GM21619 (cell line): ENCODE data around the gene SKOR1.

ENCODE experiments used
- ATAC-seq: cut with Tn5 transposase; IDR thresholded peaks from one replicate; pipeline ENCODE4 v1.9.1; 2021; ENCODE audit not compliant: unreplicated experiment

Gene SKOR1

DNA sequence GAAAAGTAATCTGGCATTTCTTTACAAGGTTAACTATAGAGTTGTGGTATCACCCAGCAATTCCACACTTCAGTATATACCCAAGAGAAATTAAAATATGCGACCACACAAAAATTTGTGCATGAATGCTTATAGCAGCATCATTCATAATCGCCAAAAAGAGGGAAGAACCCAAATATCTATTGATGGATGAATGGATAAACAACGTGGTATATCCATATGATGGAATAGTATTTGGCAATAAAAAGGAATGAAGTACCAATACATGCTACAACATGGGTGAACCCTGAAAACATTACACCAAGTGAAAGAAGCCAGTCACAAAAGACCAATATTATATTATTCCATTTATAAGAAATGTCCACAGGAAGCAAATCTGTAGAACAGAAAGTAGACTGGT, 8.6 kb upstream of the SKOR1 start:
- ATAC-seq = no peak

DNA sequence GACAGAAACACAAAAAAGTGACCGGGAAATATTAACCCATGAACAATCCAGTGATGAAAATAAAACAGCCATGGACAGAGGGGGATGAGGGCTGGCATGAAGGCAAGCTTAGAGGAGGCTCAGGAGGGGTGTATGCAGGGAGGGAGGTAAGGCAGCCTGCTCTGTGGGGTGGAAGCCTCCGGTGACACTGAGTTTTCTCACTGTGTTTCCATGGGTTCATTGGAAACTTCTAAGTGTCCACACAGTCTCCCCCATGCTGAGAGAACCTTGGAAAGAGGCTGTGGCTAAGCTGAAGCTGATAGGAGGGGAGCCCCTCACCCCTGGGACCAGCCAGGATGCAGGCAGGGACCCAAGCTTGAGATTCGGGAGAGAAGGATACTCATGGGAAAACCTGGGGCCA, 6.8 kb upstream of the SKOR1 start:
- no peak for ATAC-seq

DNA sequence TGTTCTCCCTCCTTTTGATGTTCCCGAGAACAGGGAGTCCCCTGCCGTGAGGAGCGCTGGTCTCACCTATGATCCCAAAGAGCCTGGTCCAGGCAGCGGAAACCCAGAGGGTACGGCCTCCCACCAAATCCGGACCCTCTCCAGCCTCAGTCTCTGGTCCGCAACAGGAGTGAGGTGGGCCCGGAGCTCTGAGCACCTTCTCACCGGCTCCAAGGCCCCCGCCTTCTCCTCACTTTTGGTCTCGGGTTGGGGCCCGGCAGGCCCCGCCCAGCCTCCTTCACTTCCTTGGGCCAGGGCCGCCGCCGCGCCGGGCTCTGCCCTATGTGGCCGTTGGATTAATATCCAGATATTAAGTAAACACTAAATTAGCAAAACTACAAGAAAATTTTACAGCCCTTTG, 5.7 kb upstream of the SKOR1 start:
- ATAC-seq = no peak

DNA sequence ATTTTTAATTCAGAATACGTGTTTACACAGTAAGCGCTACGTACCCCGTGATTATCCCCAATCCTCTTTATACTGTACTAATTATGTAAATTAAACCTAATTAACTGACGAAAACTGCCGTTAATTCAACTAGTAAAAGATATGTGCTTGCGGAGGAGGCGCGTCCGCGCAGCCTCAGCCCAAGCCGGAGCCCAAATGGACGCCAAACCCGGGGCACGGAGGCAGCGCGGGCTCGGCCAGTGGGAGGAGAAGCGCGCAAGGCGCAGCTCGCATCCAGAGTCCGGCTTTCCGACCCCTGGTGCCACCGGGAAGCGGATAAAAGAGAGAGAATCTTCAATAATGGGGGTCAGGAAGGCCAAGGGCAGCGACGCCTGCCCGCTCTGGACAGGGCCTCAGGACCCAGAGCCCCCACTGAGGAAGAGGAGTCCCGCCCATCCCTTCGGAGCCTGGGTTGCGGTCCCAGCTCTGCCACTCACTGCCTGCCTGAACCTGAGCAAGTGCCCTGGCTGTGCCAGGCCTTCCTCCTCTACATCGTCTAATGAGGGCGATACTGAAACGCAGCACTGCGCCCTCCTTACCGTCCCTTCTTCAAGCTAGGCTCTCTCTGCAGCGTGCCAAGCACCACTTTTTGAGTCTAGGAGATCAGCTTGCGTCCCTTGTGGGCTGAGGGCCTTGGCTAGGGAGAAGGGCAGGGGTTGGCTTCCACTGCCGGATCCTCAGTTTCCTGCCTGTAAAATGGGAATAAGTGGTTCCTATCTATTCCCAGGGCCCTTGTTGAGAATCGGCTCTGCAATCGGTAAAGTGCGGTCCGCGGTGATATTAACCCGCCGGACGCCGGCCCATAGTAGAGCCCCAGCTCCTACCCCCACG, 5.0 kb upstream of the SKOR1 start:
- no peak for ATAC-seq

DNA sequence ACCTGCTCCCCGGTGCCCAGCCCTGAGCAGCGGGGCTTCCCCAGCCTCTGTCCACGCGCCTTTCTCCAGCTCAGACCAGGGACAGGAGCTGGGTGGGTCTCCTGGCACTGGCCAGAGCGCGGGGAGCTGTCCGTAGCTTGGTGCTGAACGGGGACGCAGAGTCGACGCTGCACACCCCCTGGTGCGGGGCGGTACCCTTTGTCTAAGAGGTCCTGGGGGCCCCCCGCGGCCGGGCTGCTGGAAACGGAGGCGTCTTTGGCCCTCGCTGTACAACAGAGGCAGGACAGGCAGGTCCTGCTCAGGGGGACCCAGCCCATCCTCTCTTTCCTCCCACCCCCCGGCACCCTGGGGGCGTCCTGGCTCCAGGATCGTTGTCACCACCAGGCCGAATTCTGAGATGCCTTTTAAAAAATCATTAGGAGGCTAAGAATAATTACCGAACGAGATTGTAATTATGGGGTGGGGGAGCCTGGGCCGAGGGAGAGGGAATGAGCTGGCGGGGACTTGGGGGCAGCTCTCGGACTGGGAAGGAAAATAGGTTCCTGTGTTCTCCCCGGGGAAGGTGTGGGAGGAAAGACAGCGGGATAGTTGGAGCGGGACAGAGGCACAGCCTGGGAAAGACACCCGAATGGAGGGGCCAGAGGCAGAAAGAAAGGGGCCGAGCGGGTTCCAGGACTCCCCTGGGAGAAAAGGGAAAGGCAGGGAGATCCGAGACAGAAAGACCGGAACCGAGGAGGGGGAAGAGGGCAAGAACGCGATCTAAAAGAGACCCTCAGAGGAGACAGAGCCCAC, 4.1 kb upstream of the SKOR1 start:
- no peak for ATAC-seq

DNA sequence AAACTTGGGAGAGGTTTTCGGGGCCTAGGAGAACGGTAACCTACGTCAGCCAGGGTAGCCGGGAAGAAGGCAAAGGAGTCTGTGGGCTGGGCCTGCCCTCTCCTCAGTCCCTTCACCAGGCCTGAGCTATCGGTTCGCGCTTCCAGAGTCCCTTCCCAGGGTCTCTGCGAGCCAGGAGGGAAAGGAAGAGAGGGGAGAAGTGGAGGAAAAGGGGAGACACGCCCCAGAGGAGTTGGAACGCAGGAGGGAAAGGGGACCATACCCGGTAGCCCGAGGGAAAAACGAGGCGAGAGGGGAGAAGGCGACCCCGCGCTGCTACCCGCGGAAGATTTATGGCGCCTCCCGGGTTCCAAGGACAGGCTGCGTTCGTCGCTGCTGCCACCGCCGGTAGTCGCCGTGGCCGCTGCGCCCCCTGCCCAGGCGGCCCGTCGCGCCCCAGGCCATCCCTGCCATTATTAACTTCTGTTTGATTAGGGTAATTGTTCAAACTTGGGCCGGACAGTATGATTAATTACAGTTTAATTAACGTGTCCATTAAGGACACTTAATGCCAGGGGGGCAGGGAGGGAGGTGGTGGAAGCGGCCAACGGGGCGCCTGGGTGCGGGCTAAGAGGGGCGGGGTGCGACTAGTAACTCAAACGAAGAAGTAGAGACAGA, 3.4 kb upstream of the SKOR1 start:
- ATAC-seq = no peak

DNA sequence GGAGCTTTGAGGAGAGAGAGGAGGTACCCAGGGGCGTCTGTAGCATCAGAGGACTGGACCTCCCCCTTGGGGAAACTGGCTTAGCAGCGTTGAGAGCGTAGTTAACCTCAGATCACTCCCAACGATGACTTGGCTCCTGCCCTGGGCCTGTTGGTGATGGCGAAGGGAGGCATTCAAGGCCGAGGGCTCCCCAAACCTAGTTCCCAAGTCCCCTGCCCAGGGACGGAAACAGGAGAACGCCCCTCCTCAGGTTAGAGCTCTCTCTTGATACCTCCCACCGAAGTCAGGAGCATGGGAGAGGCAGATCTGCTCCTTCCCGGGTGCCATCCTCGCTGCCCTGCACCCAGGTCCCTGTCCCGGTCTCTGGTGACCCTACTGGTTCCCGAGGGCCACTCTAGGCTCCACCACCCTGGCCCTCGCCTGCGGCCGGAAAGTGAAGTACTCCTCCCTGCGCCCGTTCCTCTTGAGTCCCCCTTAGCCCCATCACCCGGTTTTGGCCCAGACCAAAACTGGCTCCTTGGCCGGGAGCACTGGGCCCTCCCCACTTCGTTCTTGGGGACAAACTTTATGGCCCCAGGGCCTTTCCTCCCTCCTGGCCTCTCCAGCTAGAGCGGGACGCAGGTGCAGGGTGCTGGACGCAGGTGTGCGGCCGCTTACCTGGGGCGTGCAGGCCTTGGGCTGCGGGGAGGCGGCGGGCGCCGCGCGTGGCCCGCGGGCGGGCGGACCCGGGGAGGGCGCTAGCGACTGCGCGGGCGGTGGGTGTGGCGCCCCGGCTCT, 2.6 kb upstream of the SKOR1 start:
- no peak for ATAC-seq

DNA sequence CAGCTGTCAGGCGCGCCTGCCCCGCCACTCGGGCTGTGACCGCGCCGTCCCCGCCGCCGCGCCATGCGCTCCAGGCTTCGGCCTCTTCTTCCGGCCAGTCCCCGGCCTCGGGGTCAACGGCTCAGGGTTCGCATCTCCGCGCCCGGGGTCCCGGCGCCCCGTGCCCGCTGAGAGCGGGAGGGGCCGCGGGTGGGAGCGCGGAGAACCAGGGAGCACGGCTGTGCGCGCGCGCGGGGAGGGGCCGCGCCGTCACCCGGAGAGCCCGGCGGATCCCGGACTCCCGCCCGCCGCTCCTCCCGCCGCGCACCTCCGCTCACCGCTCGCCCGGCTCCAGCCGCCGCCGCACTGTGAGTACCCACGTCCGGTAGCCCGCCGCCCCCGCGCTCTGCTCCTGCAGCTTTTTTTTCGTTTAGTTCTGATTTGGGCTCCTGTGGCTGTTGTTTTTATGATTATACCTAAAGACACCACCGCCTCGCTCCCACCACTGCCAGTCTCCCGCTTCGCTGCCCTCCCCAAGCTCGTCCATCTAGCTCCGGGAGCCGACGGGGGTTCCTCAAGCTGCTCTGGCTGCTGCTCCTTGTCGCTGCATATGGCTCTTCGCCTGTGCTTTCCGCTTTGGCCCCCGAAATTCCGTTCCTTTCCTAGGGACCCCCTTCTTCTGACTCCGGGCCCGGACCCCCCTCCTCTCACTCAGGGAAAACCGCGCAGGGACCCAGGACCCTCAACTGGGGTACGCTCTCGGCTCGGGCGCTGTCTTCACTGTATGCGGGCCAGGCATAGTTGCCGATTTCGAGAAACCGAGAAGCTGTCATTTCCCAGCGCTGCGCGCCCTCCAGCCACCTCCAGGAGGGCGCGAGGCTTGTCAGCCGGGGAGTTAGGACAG, 1.8 kb upstream of the SKOR1 start:
- no peak for ATAC-seq

DNA sequence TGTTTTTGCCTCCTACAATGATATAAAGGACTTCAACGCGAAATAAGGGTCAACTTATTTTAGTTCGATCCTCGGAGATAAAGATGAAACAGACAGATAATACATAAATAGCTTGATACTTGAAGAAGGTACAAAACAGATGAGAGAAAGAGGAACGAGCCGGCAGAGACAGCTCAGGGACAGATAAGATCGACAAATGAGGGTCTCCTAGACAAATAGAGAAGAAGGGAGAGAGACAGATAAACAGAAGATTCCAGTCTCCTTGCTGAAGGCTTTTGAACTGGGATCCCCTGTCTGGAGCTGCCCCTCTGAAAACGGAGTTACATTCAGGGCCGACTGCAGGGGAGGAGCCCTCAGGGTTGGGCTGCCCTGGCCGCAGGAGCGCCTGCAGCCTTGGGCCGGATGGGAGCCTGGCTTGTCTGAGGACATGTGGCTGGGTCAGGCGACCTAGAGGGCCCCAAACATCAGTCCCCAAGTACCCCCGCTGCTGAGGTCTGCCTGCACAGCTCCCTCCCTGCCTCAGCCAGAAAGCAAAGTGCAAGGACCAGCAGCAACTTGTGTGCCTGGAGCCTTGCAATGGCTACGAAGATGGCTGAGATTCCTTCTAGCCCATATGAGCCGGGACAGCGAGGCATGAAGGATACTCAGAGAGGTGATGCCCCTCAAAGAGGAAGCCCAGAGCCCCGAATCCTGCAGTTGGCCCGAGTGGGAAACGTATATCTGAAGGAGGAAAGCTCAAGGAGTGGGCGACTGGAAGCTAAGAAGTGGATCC, 926 bp upstream of the SKOR1 start:
- ATAC-seq = no peak

DNA sequence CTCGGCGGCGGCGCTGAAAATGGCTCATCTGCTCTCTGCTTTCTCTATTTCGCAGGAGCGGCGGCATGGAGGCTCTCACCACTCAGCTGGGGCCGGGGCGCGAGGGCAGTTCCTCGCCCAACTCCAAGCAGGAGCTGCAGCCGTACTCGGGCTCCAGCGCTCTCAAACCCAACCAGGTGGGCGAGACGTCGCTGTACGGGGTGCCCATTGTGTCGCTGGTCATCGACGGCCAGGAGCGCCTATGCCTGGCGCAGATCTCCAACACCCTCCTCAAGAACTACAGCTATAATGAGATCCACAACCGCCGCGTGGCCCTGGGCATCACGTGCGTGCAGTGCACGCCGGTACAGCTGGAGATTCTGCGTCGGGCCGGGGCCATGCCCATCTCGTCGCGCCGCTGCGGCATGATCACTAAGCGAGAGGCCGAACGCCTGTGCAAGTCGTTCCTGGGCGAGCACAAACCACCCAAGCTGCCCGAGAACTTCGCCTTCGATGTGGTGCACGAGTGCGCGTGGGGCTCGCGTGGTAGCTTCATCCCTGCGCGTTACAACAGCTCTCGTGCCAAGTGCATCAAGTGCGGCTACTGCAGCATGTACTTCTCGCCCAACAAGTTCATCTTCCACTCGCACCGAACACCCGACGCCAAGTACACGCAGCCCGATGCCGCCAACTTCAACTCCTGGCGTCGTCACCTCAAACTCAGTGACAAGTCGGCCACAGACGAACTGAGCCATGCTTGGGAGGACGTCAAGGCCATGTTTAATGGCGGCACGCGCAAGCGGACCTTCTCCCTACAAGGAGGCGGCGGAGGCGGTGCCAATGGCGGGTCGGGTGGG, 790 bp downstream of the SKOR1 start:
- no peak for ATAC-seq

DNA sequence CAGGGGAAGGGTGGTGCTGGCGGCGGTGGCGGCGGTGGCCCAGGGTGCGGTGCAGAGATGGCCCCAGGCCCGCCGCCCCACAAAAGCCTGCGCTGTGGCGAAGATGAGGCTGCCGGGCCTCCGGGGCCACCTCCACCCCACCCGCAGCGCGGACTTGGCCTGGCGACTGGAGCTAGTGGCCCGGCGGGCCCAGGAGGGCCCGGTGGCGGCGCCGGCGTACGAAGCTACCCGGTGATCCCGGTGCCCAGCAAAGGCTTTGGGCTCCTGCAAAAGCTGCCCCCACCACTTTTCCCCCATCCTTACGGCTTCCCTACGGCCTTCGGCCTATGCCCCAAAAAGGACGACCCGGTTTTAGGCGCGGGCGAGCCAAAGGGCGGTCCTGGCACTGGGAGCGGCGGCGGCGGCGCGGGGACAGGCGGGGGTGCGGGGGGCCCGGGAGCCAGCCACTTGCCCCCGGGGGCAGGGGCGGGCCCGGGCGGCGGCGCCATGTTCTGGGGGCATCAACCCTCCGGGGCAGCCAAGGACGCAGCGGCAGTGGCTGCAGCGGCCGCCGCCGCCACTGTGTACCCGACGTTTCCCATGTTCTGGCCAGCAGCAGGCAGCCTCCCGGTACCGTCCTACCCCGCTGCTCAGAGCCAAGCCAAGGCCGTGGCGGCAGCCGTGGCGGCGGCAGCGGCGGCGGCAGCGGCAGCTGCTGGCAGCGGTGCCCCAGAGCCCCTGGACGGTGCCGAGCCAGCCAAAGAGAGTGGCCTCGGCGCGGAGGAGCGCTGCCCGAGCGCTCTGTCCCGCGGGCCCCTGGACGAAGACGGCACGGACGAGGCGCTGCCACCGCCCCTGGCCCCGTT, 1.6 kb downstream of the SKOR1 start:
- no peak for ATAC-seq

DNA sequence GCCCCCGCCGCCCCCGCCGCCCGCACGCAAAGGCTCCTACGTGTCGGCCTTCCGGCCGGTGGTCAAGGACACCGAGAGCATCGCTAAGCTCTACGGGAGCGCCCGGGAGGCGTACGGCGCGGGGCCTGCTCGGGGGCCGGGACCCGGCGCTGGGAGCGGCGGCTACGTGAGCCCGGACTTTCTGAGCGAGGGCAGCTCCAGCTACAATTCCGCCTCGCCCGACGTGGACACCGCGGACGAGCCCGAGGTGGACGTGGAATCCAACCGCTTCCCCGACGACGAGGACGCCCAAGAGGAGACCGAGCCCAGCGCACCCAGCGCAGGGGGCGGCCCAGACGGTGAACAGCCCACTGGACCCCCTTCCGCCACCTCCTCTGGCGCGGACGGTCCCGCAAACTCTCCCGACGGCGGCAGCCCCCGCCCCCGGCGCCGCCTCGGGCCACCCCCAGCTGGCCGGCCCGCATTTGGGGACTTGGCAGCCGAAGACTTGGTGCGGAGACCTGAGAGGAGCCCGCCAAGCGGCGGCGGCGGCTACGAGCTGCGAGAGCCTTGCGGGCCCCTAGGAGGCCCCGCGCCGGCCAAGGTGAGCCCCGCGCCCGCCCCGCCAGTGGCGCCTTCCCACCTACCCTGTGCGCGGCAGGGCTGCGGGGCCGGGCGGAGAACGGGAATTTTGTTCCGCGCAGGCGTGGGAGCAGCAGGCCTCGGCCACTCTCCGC, 2.4 kb downstream of the SKOR1 start:
- ATAC-seq = no peak

DNA sequence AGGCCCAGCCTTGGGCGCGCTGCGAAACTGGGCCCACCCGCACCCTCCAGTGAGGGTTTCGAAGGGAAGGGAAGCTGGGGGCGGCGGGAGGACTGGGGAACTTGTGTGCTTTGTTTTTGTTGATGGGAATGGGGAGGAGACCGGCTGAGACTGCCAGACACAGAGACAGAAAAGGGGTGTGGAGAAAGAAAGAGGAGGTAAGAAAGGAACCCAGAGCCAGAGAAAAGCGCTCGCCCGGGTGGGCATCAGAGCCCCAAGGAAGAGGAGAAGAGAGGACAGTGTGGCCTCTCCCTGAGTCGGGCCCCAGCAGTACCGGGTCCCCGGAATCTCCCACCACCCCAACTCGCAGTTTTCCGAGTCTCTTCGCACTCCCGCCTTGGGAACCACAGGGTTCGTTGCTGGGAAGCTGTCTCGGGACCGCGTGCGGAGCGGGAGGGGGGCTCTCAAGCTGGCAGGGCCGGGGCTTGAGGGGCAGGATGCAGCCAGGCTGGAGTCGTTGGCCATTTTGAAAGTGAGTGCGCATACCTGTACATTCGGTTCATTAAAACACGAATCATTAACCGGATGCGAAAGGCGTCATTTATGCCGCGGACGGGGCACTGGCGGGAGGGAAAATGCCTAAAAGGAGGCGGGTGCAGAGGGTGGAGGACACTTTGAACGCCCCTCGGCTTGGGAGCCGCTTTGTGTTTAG, 3.1 kb downstream of the SKOR1 start:
- no peak for ATAC-seq

DNA sequence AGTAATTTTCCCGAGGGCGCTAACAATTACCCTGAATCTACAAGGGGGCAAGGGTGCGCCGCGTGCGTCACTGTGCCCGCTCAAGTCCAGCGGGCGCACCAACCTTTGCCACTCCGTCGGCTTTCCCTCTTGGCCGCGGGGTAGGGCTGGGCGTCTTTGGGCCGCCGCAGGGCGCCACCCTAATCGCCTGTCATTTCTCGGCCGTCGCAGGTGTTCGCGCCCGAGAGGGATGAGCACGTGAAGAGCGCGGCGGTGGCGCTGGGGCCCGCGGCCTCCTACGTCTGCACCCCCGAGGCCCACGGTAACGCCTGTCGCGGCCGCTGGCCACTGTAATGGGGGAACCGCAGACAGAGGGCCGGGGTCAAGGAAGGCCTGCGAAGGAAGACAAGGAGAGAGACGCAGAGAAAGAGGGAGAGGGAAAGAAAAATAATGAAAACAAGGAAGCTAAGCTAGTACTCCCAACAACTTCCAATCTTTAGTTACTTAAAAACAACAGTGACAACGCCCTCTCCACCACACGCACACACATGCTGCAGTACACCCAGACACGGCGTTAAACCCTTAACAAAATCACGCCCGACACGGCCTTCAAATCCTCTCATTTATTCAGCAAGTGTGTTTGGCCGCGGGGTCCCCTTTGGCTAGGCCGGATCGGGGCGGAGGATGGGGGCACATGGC, 3.8 kb downstream of the SKOR1 start:
- no peak for ATAC-seq

DNA sequence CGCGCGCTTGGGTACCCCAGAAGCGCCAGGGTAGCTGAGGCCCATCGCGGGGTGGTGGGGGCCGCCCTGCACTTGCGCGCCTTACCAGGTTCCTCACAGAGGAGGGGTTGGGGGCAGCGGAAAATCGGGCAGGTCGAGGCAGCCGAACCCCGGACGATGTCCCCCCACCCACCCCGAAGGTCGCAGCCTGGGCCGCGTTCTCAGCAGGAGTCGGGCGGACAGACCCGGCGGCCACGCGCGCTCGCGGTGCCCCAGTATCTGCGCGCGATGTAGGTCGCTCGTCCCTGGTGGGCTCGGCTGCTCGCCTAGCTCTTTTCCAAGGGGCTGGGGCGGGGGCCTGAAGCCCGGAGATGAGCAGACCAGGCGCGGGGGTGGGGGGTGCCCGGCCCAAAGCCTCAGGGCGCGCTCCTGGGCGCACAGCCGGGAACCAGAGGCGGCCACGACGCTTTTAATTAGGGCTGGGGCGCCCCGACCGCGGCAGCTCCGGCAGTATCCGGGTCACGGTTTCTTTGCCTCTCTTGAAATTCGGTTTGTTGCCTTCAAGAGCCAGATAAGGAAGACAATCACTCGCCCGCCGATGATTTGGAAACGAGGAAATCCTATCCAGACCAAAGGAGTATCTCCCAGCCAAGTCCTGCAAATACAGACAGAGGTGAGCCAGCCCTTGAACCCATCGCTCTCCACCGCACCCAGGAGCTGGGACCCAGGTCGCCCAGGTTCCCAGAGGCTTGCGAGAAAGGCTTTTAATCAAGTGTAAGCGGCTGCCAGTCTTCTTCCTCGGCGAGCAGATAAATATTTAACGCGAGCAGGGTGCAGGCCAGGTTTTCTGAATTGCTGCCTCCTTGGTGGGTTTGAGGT, 4.6 kb downstream of the SKOR1 start:
- no peak for ATAC-seq
